ACC112 (cell line): Measurements from ENCODE around the gene VEPH1.

ENCODE experiments used
- H2AFZ ChIP-seq: fragments of 200-600 bp; sonication (generic); one replicate; pipeline ENCODE4 v1.6.0; 2017; ENCODE audit warnings: antibody characterized with exemption, low read length; ENCODE audit not compliant: unreplicated experiment
- H3K27ac ChIP-seq: fragments of 200-600 bp; sonication (generic); 2 replicates; pipeline ENCODE4 v1.5.1; 2014; ENCODE audit warnings: low read depth, mild to moderate bottlenecking, antibody characterized with exemption, low read length, moderate library complexity
- H3K27me3 ChIP-seq: fragments of 200-600 bp; sonication (generic); 2 replicates; pipeline ENCODE4 v1.6.1; 2014; ENCODE audit warnings: mild to moderate bottlenecking, antibody characterized with exemption, low read length, moderate library complexity, mixed read lengths; ENCODE audit not compliant: insufficient read depth
- H3K36me3 ChIP-seq: fragments of 200-600 bp; sonication (generic); 2 replicates; pipeline ENCODE4 v1.6.1; 2016; ENCODE audit warnings: mild to moderate bottlenecking, antibody characterized with exemption, low read length, moderate library complexity, mixed read lengths; ENCODE audit not compliant: insufficient read depth
- H3K4me1 ChIP-seq: fragments of 200-600 bp; sonication (generic); one replicate; pipeline ENCODE4 v1.6.1; 2016; ENCODE audit warnings: low read length, mixed read lengths; ENCODE audit not compliant: insufficient read depth, unreplicated experiment, control insufficient read depth
- H3K4me3 ChIP-seq: fragments of 200-600 bp; sonication (generic); 2 replicates; pipeline ENCODE4 v1.5.1; 2014; ENCODE audit warnings: mild to moderate bottlenecking, low read depth, low read length
- H3K79me2 ChIP-seq: fragments of 200-600 bp; sonication (generic); one replicate; pipeline ENCODE4 v1.6.0; 2016; ENCODE audit warnings: low read length; ENCODE audit not compliant: control insufficient read depth, unreplicated experiment, insufficient read depth

Gene VEPH1

GRCh38 chr3:157248590-157249422 lies 254.4 kb downstream of the VEPH1 start:
- no peaks in the 10 kb centered on the region for H3K36me3 ChIP-seq
- H2AFZ ChIP-seq: no peak overlapping the region
- no peaks in the 10 kb centered on the region for H3K79me2 ChIP-seq
- H3K4me3 ChIP-seq: peak overlapping the region; percentile 32; the same call in 1 of the 2 replicates
- peaks cover 19% of the 10 kb centered on the region for H3K4me1 ChIP-seq
- H3K27ac ChIP-seq: peak overlapping the region; percentile 76
- H3K27me3 ChIP-seq: no peaks in the 10 kb centered on the region

GRCh38 chr3:157247391-157247790 lies 255.8 kb downstream of the VEPH1 start:
- Histone ChIP-seq H3K79me2 (no peaks in the 10 kb centered on the region), H3K4me3 (no peak overlapping the region), H3K27me3 (no peaks in the 10 kb centered on the region), H3K4me1 (peaks cover 19% of the 10 kb centered on the region), H3K36me3 (no peaks in the 10 kb centered on the region), H3K27ac (peak overlapping the region; percentile 76), H2AFZ (peak overlapping the region; percentile 28)

- no peak overlapping the region for H3K27ac ChIP-seq
- peaks cover 28% of the 10 kb centered on the region for H3K4me1 ChIP-seq
- no peak overlapping the region for H2AFZ ChIP-seq
- no peak overlapping the region for H3K4me3 ChIP-seq
- H3K27me3 ChIP-seq: no peaks in the 10 kb centered on the region
- no peaks in the 10 kb centered on the region for H3K79me2 ChIP-seq
- H3K36me3 ChIP-seq: no peaks in the 10 kb centered on the region
Measured at GRCh38 chr3:157242836-157243235, 260.4 kb downstream of the VEPH1 start.

GRCh38 chr3:157241599-157241998 lies 261.6 kb downstream of the VEPH1 start:
- Histone ChIP-seq H3K79me2 (no peaks in the 10 kb centered on the region), H3K36me3 (no peaks in the 10 kb centered on the region), H3K27ac (no peak overlapping the region), H3K27me3 (no peaks in the 10 kb centered on the region), H3K4me3 (no peak overlapping the region), H2AFZ (no peak overlapping the region), H3K4me1 (peaks cover 18% of the 10 kb centered on the region)

GRCh38 chr3:157240408-157240807 lies 262.8 kb downstream of the VEPH1 start:
- no peaks in the 10 kb centered on the region for H3K36me3 ChIP-seq

GRCh38 chr3:157239082-157239704 lies 264.0 kb downstream of the VEPH1 start:
- no peak overlapping the region for H2AFZ ChIP-seq
- peaks cover 18% of the 10 kb centered on the region for H3K4me1 ChIP-seq
- H3K36me3 ChIP-seq: no peaks in the 10 kb centered on the region
- H3K27ac ChIP-seq: no peak overlapping the region
- no peaks in the 10 kb centered on the region for H3K79me2 ChIP-seq
- no peaks in the 10 kb centered on the region for H3K27me3 ChIP-seq
- no peak overlapping the region for H3K4me3 ChIP-seq

More at GRCh38 chr3:157240408-157240807, 262.8 kb downstream of the VEPH1 start:
- peak overlapping the region; percentile 15 for H2AFZ ChIP-seq
- H3K27ac ChIP-seq: no peak overlapping the region
- peaks cover 18% of the 10 kb centered on the region for H3K4me1 ChIP-seq
- no peaks in the 10 kb centered on the region for H3K27me3 ChIP-seq
- no peaks in the 10 kb centered on the region for H3K79me2 ChIP-seq
- no peak overlapping the region for H3K4me3 ChIP-seq

GRCh38 chr3:157238457-157238856 lies 264.8 kb downstream of the VEPH1 start:
- Histone ChIP-seq H3K36me3 (no peaks in the 10 kb centered on the region), H2AFZ (no peak overlapping the region), H3K4me3 (no peak overlapping the region), H3K27me3 (no peaks in the 10 kb centered on the region), H3K4me1 (peaks cover 18% of the 10 kb centered on the region), H3K79me2 (no peaks in the 10 kb centered on the region), H3K27ac (no peak overlapping the region)

GRCh38 chr3:157237886-157238285 lies 265.3 kb downstream of the VEPH1 start:
- no peak overlapping the region for H3K4me3 ChIP-seq
- H3K36me3 ChIP-seq: no peaks in the 10 kb centered on the region
- H3K79me2 ChIP-seq: no peaks in the 10 kb centered on the region
- H3K27ac ChIP-seq: no peak overlapping the region
- H3K27me3 ChIP-seq: no peaks in the 10 kb centered on the region
- peaks cover 18% of the 10 kb centered on the region for H3K4me1 ChIP-seq
- H2AFZ ChIP-seq: no peak overlapping the region

- no peak overlapping the region for H3K4me3 ChIP-seq
- no peak overlapping the region for H3K27ac ChIP-seq
- no peaks in the 10 kb centered on the region for H3K36me3 ChIP-seq
- no peaks in the 10 kb centered on the region for H3K27me3 ChIP-seq
- H2AFZ ChIP-seq: no peak overlapping the region
- H3K4me1 ChIP-seq: peaks cover 10% of the 10 kb centered on the region
- no peaks in the 10 kb centered on the region for H3K79me2 ChIP-seq
Measured at GRCh38 chr3:157235291-157235690, 267.9 kb downstream of the VEPH1 start.

GRCh38 chr3:157233923-157234322 lies 269.3 kb downstream of the VEPH1 start:
- no peak overlapping the region for H2AFZ ChIP-seq
- H3K4me1 ChIP-seq: no peaks in the 10 kb centered on the region
- no peak overlapping the region for H3K27ac ChIP-seq
- no peaks in the 10 kb centered on the region for H3K79me2 ChIP-seq
- H3K27me3 ChIP-seq: no peaks in the 10 kb centered on the region
- no peak overlapping the region for H3K4me3 ChIP-seq
- H3K36me3 ChIP-seq: no peaks in the 10 kb centered on the region

- H3K36me3 ChIP-seq: no peaks in the 10 kb centered on the region
- H3K79me2 ChIP-seq: no peaks in the 10 kb centered on the region
- no peak overlapping the region for H3K4me3 ChIP-seq
Measured at GRCh38 chr3:157232141-157232540, 271.1 kb downstream of the VEPH1 start.

More at GRCh38 chr3:157232141-157232540, 271.1 kb downstream of the VEPH1 start:
- no peak overlapping the region for H3K27ac ChIP-seq
- H3K4me1 ChIP-seq: no peaks in the 10 kb centered on the region
- H3K27me3 ChIP-seq: no peaks in the 10 kb centered on the region
- H2AFZ ChIP-seq: no peak overlapping the region
